ENCODE measurements around the gene C5orf52.
"Not testable (repeated sequence)": the region's sequence is repeated elsewhere in the genome, so short reads cannot be mapped to it uniquely, and the experiment has no call there.

Gene C5orf52

GRCh38 chr5:157679801-157680200 lies 8.5 kb downstream of the C5orf52 start:
- no peak for DNase-seq

GRCh38 chr5:157680239-157680638 lies 8.9 kb downstream of the C5orf52 start:
- DNase-seq: peak; percentile 13

- peak; percentile 24 for DNase-seq
Measured at GRCh38 chr5:157681048-157681447, 9.7 kb downstream of the C5orf52 start.

- peak; percentile 28 for DNase-seq
Measured at GRCh38 chr5:157682257-157682656, 10.9 kb downstream of the C5orf52 start.

GRCh38 chr5:157686276-157687197 lies 15.2 kb downstream of the C5orf52 start:
- DNase-seq: peak; percentile 32

- DNase-seq: no peak
Measured at GRCh38 chr5:157687198-157687554, 15.8 kb downstream of the C5orf52 start.

GRCh38 chr5:157689942-157690689 lies 18.8 kb downstream of the C5orf52 start:
- DNase-seq: peak; percentile 66

GRCh38 chr5:157690690-157691433 lies 19.5 kb downstream of the C5orf52 start:
- DNase-seq: peak; percentile 49

GRCh38 chr5:157693816-157694215 lies 22.5 kb downstream of the C5orf52 start:
- peak; percentile 17 for DNase-seq

GRCh38 chr5:157696154-157696553 lies 24.8 kb downstream of the C5orf52 start:
- DNase-seq: peak; percentile 17

GRCh38 chr5:157698674-157699073 lies 27.3 kb downstream of the C5orf52 start:
- not testable (repeated sequence) for DNase-seq

- no peak for DNase-seq
Measured at GRCh38 chr5:157703736-157704135, 32.4 kb downstream of the C5orf52 start.

GRCh38 chr5:157708866-157709265 lies 37.5 kb downstream of the C5orf52 start:
- DNase-seq: no peak

- no peak for DNase-seq
Measured at GRCh38 chr5:157709346-157709745, 38.0 kb downstream of the C5orf52 start.

GRCh38 chr5:157710431-157710830 lies 39.1 kb downstream of the C5orf52 start:
- no peak for DNase-seq

GRCh38 chr5:157710882-157711281 lies 39.5 kb downstream of the C5orf52 start:
- DNase-seq: no peak

- no peak for DNase-seq
Measured at GRCh38 chr5:157713830-157714595, 42.7 kb downstream of the C5orf52 start.

GRCh38 chr5:157714596-157714864 lies 43.2 kb downstream of the C5orf52 start:
- no peak for DNase-seq

GRCh38 chr5:157718519-157718918 lies 47.2 kb downstream of the C5orf52 start:
- DNase-seq: no peak

GRCh38 chr5:157719245-157719644 lies 47.9 kb downstream of the C5orf52 start:
- no peak for DNase-seq

- no peak for DNase-seq
Measured at GRCh38 chr5:157721159-157721558, 49.8 kb downstream of the C5orf52 start.

GRCh38 chr5:157722895-157723294 lies 51.6 kb downstream of the C5orf52 start:
- not testable (repeated sequence) for DNase-seq

GRCh38 chr5:157726607-157727006 lies 55.3 kb downstream of the C5orf52 start:
- not testable (repeated sequence) for DNase-seq

All from activated CD8-positive, alpha-beta memory T cell treated with anti-CD3 and anti-CD28 coated beads for 24 hours (primary cell).